ENCODE results near the gene ADPRHL1.

ADPRHL1 gene

DNA sequence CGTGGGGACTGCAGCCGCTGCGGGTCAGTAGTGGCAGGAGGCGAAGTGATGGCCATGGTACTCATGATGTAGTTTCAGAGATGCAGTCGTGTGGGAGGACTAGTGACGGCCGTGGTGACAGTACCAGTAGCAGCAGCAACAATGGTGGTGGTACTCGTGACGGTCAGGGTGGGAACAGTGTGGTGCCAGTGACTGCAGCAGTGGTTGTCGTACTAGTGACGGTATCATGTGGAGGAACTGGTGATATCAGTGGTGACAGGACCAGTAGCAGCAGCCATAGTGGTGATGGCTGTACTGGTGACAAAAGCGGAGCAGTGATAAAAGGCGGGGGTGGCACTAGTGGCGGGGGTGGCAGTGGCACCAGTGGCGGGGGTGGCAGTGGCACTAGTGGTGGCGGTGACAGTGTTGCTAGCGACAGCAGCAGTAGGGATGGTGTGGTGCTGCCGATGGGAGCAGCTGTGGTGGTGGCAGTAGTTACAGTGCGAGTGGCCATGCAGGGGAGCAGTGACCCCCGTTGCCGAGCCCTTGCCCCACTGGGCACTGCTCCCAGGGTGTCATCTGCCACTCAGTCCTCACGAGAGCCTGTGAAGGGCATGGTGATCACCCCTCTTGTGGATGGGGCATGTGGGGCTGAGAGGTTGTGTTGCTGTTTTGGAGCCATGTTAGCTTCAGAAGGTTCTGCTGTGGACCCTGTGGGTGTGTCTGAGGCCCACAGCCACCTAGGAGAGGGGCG is 22.7 kb downstream of the ADPRHL1 start:
- H3K27me3 Mint-ChIP-seq: no peaks in the 10 kb centered on the region
- no peak overlapping the region for H3K4me3 Mint-ChIP-seq
- no peaks in the 10 kb centered on the region for H3K36me3 Mint-ChIP-seq (ENCODE audit: insufficient read depth)
- DNase-seq: no peak
- H3K4me1 Mint-ChIP-seq (ENCODE audit: low read depth in 2 of 2): no peaks in the 10 kb centered on the region
- no peak for ATAC-seq (replicated peaks)
- no peaks in the 10 kb centered on the region for H3K9me3 Mint-ChIP-seq
- H3K27ac Mint-ChIP-seq: no peak overlapping the region

DNA sequence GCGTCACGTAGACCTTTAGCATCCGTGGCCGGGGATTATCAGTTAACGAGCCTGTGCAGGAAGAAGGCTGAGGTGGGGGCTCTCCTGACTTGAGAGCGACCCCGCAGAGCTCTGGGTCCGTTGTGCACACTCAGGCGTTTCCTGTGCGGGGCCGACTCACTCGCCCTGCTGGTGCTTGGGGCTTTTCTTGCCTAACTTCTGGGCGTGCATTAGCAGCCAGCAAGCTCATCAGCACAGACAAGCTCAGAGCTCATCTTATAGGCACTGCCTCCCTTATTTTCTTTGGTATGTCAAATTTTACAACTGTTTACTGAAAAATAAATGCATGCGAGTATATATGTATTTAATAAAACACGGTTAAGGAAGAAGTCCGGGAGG is 23.7 kb downstream of the ADPRHL1 start:
- Mint-ChIP-seq H3K9me3 (no peaks in the 10 kb centered on the region), H3K36me3 (ENCODE audit: insufficient read depth) (no peaks in the 10 kb centered on the region), H3K4me3 (no peak overlapping the region), H3K27ac (no peak overlapping the region), H3K4me1 (ENCODE audit: low read depth in 2 of 2) (no peaks in the 10 kb centered on the region), H3K27me3 (no peaks in the 10 kb centered on the region)
- DNase-seq: no peak
- ATAC-seq (replicated peaks): no peak

DNA sequence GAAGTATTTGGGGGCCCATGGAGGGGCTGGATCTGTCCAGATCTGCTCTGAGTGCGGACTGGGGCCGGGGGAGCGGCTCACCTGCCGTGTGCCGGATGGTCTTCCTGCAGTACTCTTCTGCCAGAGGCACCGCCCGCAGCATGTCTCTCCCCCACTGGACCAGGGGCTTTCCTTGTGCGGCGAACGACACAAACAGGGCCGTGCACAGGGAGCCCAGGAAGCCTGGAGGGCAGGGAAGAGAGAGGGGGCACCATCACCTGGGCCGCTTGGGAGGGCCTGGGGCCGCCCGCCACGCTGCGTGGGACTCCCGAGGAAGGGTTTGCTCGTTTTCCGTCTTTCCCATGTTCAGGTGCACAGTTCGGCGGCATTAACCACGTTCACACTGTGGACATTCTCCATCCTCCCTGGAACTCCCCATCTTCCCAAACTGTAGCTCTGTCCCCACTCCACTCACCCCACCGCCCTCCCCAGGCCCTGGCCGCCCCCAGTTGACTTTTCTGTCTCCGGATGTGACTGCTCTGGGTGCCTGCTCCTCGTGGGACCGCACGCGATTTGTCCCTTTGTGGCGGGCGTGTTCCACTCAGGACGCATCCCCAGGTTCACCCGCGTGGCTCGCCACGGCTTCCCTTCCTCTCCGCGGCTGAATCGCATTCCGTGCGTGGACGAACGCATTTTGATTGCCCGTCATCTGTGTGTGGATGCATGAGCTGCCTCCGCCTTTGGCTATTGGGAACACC is 24.2 kb downstream of the ADPRHL1 start:
- Mint-ChIP-seq H3K27me3 (no peaks in the 10 kb centered on the region), H3K4me3 (no peak overlapping the region), H3K9me3 (no peaks in the 10 kb centered on the region), H3K36me3 (ENCODE audit: insufficient read depth) (no peaks in the 10 kb centered on the region), H3K4me1 (ENCODE audit: low read depth in 2 of 2) (no peaks in the 10 kb centered on the region), H3K27ac (no peak overlapping the region)
- DNase-seq: no peak
- no peak for ATAC-seq (replicated peaks)

DNA sequence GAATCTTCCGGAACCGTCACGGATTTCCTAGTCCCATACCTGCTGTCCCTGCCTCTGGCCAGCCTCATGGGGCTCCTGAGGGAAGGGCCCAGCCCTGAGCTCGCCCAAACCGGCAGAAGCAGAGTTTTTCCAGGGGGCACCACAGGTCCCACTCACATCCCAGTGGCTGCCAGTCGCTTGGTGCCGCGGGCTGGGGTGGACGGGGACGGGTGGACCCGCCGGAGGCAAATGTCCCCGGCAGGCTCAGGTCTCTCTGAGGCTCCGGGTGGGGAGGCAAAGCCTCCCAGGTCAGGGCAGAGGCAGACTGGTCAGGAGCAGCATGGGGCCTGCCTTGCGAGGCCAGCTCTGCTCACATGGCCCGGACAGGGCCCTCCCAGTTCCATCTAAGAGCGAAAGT is 24.8 kb downstream of the ADPRHL1 start:
- Mint-ChIP-seq H3K4me3 (no peak overlapping the region), H3K36me3 (ENCODE audit: insufficient read depth) (no peaks in the 10 kb centered on the region), H3K4me1 (ENCODE audit: low read depth in 2 of 2) (no peaks in the 10 kb centered on the region), H3K27me3 (no peaks in the 10 kb centered on the region), H3K9me3 (no peaks in the 10 kb centered on the region), H3K27ac (no peak overlapping the region)
- ATAC-seq (replicated peaks) (no peak), DNase-seq (no peak)

DNA sequence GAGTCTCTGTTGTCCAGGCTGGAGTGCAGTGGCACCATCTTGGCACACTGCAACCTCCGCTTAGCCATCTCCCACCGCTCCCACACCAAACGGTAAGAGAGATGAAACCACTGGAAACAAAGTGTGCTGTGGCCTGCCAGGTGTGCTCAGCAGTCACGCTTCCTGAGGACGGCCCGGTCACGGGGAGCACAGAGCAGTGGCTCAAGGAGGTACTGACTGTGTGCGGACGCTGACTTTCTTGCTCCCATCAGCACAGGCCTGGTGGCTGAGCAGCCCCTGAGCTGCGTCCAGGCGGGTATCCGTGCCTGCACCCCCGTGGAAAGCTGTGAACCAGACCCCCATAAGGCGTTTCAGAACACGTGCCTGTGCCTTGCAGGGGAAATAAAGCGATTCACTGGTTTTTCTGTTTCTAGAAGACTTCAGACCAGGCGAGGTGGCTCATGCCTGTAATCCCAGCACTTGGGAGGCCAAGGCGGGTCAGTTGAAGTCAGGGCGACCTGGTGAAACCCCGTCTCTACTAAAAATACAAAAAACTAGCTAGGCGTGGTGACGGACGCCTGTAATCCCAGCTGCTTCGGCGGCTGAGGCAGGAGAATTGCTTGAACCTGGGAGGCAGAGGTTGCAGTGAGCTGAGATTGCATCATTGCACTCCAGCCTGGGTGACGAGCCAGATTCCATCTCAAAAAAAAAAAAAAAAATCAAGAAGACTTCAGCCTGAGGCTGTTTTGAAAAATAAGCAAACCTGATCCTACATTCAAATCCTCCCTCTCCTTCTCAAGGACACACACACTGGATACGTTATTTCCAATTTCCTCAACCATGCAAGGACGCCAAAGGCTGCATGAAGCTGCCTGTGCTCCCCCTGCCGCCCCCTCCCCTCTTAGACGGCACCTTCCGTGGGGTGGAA is 25.5 kb downstream of the ADPRHL1 start:
- Mint-ChIP-seq H3K36me3 (ENCODE audit: insufficient read depth) (no peaks in the 10 kb centered on the region), H3K9me3 (no peaks in the 10 kb centered on the region), H3K27me3 (no peaks in the 10 kb centered on the region), H3K27ac (no peak overlapping the region), H3K4me3 (no peak overlapping the region), H3K4me1 (ENCODE audit: low read depth in 2 of 2) (no peaks in the 10 kb centered on the region)
- DNase-seq (no peak), ATAC-seq (replicated peaks) (no peak)

- Mint-ChIP-seq H3K4me3 (no peak overlapping the region), H3K27me3 (no peaks in the 10 kb centered on the region), H3K27ac (no peak overlapping the region), H3K4me1 (ENCODE audit: low read depth in 2 of 2) (no peaks in the 10 kb centered on the region), H3K36me3 (ENCODE audit: insufficient read depth) (no peaks in the 10 kb centered on the region), H3K9me3 (no peaks in the 10 kb centered on the region)
- no peak for ATAC-seq (replicated peaks)
- DNase-seq: no peak
Observed at GRCh38 chr13:113426591-113426986, 26.7 kb downstream of the ADPRHL1 start.

GRCh38 chr13:113425941-113426590 is 27.2 kb downstream of the ADPRHL1 start:
- DNase-seq: no peak
- Mint-ChIP-seq H3K9me3 (no peaks in the 10 kb centered on the region), H3K36me3 (ENCODE audit: insufficient read depth) (no peaks in the 10 kb centered on the region), H3K4me1 (ENCODE audit: low read depth in 2 of 2) (no peaks in the 10 kb centered on the region), H3K27ac (no peak overlapping the region), H3K4me3 (no peak overlapping the region), H3K27me3 (no peaks in the 10 kb centered on the region)
- no peak for ATAC-seq (replicated peaks)

DNA sequence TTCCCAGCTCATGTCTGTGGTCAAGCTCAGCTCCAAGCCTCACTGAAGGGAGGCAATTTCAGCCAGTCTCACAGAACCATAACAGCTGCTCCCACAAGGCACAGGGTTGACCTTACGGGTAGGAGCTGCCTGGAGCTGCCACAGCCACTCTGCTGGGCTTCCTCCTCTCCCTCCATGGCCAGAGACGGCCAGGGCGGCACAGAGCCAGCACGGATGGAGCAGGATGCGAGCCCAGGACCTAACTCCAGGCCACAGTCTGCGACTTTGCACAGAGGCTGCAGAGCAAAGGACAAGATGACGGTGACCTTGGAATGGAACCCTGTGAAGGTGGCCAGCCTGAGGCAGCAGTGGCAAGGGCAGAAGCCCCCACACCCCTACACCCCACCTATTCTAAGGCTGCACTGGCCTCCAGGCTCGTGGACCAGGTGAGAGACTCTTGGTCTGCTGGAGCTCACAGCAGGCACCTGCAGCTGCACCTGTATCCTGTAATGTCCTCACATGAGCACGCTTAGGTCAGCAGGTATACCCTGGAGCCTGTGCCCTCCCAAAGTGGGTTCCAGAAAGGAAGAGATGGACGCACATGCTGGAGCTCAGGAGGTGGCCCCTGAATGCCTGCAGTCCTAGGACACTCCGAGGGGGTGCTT is 29.6 kb downstream of the ADPRHL1 start:
- H3K36me3 Mint-ChIP-seq (ENCODE audit: insufficient read depth): no peaks in the 10 kb centered on the region
- no peaks in the 10 kb centered on the region for H3K9me3 Mint-ChIP-seq
- no peak overlapping the region for H3K4me3 Mint-ChIP-seq
- ATAC-seq (replicated peaks): no peak
- peaks cover 0 to 13% of the 10 kb centered on the region in 2 donors for H3K27me3 Mint-ChIP-seq
- DNase-seq: no peak
- H3K27ac Mint-ChIP-seq: no peak overlapping the region
- H3K4me1 Mint-ChIP-seq (ENCODE audit: low read depth in 2 of 2): no peaks in the 10 kb centered on the region

DNA sequence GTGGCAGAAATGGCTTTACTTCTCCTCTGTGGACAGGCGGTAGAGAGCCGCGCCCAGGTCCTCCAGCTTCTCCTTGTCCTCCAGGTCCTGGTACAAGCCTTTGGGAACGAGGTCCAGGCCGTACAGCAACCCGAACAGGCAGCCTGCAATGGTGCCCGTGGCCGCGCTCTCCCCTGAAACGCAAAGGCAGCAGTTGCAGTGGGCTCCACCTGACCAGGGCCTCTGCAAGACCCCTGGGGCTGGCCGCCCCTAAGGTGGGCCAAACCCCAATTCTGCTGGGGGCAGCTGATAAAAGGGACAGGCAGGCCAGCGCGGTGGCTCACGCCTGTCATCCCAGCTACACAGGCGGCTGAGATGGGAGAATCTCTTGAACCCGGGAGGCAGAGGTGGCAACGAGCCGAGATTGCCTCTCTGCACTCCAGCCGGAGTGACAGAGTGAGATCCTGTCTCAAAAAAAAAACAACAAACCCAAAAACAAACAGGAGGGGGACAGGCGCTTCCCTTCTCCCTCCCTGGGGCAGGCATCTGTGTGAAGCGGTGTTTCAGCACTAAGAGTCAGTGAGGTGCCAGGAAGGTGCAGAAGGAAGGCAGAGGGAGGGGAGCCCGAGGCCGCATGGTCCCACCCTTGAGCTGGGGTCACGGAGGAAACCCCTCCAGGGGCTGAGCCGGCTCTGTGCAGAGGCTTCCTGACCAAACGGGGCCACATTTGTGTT is 30.3 kb downstream of the ADPRHL1 start:
- peaks cover 0 to 15% of the 10 kb centered on the region in 2 donors for H3K27me3 Mint-ChIP-seq
- H3K4me1 Mint-ChIP-seq (ENCODE audit: low read depth in 2 of 2): no peaks in the 10 kb centered on the region
- DNase-seq (no peak), ATAC-seq (replicated peaks) (no peak)
- H3K36me3 Mint-ChIP-seq (ENCODE audit: insufficient read depth): no peaks in the 10 kb centered on the region
- no peaks in the 10 kb centered on the region for H3K9me3 Mint-ChIP-seq
- no peak overlapping the region for H3K27ac Mint-ChIP-seq
- no peak overlapping the region for H3K4me3 Mint-ChIP-seq

DNA sequence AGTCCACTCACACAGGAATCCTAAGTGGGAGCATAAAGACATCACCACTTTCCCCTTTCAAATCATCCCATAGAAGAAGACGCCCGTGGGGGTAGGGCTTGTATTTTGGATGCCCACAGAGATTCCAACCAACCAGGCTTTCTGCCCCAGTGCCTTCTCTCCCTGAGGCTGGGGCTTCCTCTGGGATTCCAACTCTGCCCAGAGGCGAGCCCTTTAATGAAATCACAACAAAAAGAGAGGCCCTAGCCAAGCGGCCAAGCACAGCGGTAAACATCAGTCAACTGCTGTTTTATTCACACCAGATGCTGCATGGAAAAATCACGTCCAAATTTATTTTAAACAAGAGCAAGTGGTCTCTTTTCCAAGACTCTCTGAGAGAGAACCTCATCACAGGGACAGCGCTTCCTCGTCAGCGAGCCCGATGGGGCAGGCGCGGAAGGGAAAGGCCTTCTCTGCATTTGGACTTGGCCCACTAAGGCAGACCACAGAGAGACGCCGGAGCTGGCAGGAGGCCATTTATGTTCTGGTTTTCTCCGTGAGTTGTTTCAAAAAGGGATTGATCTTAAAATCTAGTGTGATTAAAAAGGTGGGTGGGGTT is 31.5 kb downstream of the ADPRHL1 start:
- no peak overlapping the region for H3K27ac Mint-ChIP-seq
- H3K4me3 Mint-ChIP-seq: no peak overlapping the region
- no peaks in the 10 kb centered on the region for H3K36me3 Mint-ChIP-seq (ENCODE audit: insufficient read depth)
- DNase-seq (no peak), ATAC-seq (replicated peaks) (no peak)
- no peaks in the 10 kb centered on the region for H3K9me3 Mint-ChIP-seq
- no peaks in the 10 kb centered on the region for H3K4me1 Mint-ChIP-seq (ENCODE audit: low read depth in 2 of 2)
- peaks cover 4 to 21% of the 10 kb centered on the region in 2 donors for H3K27me3 Mint-ChIP-seq

- Mint-ChIP-seq H3K27ac (no peak overlapping the region), H3K4me1 (ENCODE audit: low read depth in 2 of 2) (no peaks in the 10 kb centered on the region), H3K4me3 (no peak overlapping the region), H3K36me3 (ENCODE audit: insufficient read depth) (peaks cover 3% of the 10 kb centered on the region), H3K27me3 (peaks cover 10 to 27% of the 10 kb centered on the region in 2 donors), H3K9me3 (no peaks in the 10 kb centered on the region)
- no peak for ATAC-seq (replicated peaks)
- DNase-seq: no peak
Observed at GRCh38 chr13:113420833-113421600, 32.3 kb downstream of the ADPRHL1 start.

DNA sequence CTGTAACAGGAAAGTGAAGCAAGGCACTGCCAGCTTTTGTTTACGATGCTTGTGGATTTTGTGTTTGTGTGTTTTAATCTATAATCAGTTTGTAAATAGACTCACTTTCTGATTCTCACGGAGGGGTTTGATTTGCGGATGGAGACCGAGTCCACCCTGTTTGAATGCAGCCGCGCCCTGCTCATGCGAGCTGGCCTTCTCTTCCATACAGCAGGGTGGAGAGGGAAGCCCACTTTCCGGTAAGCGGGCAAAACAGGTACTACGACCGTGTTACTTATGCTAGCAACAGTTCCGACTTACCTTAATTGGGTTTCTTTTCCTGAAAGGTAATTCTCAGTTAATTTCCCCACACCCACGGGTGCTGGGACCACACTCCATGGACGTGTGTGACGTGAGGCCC is 33.1 kb downstream of the ADPRHL1 start:
- H3K4me1 Mint-ChIP-seq (ENCODE audit: low read depth in 2 of 2): no peaks in the 10 kb centered on the region
- no peak overlapping the region for H3K4me3 Mint-ChIP-seq
- peaks cover 10 to 27% of the 10 kb centered on the region in 2 donors for H3K27me3 Mint-ChIP-seq
- DNase-seq: no peak
- H3K27ac Mint-ChIP-seq: no peak overlapping the region
- H3K36me3 Mint-ChIP-seq (ENCODE audit: insufficient read depth): peaks cover 3% of the 10 kb centered on the region
- H3K9me3 Mint-ChIP-seq: no peaks in the 10 kb centered on the region
- no peak for ATAC-seq (replicated peaks)

All from effector memory CD8-positive, alpha-beta T cell (primary cell).